Measurements from ENCODE around the gene TMEM35A. TPM values are rescaled to one million over a fixed set of nuclear protein-coding genes. Genes with fewer than 3 reads are reported as not detected.

TMEM35A gene
- polyA plus RNA-seq, 1 of the 3 experiments (the other 2 are of a cell fraction) = 5.6 TPM

DNA sequence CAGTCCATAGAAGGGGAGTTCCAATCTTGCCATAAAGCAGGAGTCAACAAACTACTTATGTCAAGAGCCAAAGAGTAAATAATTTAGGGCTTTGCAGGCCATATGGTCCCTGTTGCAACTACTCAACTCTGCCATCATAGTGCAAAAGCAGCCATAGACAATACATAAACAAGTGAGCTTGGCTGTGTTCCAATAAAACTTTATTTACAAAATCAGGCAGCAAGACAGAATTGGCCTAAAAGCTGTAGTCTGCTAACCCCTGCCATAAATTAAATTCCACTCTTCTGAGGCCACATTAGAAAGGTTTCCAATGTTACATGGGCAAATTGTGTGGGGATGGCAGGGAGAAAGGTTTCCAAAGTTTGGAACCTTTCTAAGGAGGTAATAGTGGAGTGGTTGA, 41.4 kb upstream of the TMEM35A start:
- no peak overlapping the region for H2AFZ ChIP-seq (ENCODE audit: low read depth)
- POLR2A ChIA-PET = no interaction called here
- H4K20me1 ChIP-seq (ENCODE audit: insufficient read depth) = no peaks in the 10 kb centered on the region
- no peak overlapping the region for H3K9ac ChIP-seq
- H3K27me3 ChIP-seq (ENCODE audit: insufficient read depth) = no peaks in the 10 kb centered on the region; the same call in 1 of the 2 replicates
- no peak overlapping the region for H3K27ac ChIP-seq (ENCODE audit: low read depth in 2 of 2, low read length in 1 of 2)
- no peak overlapping the region for H3K4me2 ChIP-seq
- H3K9me2 ChIP-seq = no peaks in the 10 kb centered on the region
- CTCF ChIA-PET = no interaction called here
- H3K36me3 ChIP-seq (replicated peaks in 1 of 2; ENCODE audit: control insufficient read depth in 1 of 2, insufficient read depth in 2 of 2, low read length in 1 of 2) = peaks cover 0 to 9% of the 10 kb centered on the region in 2 experiments
- DNase-seq = no peak
- no peaks in the 10 kb centered on the region for H3K9me3 ChIP-seq
- no peaks in the 10 kb centered on the region for H3K79me2 ChIP-seq (ENCODE audit: insufficient read depth)
- no peaks in the 10 kb centered on the region for H3F3A ChIP-seq (replicated peaks; ENCODE audit: insufficient read depth)
- H3K4me3 ChIP-seq (ENCODE audit: low read depth in 2 of 2, low read length in 1 of 2) = no peak overlapping the region
- H3K4me1 ChIP-seq (ENCODE audit: control insufficient read depth in 1 of 2, insufficient read depth in 2 of 2, low read depth in 1 of 2, low read length in 1 of 2) = no peaks in the 10 kb centered on the region
- no peak for TF ChIP-seq TCF12 (IDR thresholded peaks at IDR 0.05)
- no peak for TF ChIP-seq FOSL2 (IDR thresholded peaks at IDR 0.05; ENCODE audit: borderline replicate concordance, low read depth)
- no peak for TF ChIP-seq RFX5 (IDR thresholded peaks at IDR 0.05; ENCODE audit: low read length)
- TF ChIP-seq MXI1 (IDR thresholded peaks at IDR 0.05; ENCODE audit: low read depth, low read length) = no peak
- TF ChIP-seq, protein P1, sequence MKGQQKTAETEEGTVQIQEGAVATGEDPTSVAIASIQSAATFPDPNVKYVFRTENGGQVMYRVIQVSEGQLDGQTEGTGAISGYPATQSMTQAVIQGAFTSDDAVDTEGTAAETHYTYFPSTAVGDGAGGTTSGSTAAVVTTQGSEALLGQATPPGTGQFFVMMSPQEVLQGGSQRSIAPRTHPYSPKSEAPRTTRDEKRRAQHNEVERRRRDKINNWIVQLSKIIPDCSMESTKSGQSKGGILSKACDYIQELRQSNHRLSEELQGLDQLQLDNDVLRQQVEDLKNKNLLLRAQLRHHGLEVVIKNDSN (IDR thresholded peaks at IDR 0.05; ENCODE audit: borderline replicate concordance, low read depth) = no peak
- TF ChIP-seq, protein P2, sequence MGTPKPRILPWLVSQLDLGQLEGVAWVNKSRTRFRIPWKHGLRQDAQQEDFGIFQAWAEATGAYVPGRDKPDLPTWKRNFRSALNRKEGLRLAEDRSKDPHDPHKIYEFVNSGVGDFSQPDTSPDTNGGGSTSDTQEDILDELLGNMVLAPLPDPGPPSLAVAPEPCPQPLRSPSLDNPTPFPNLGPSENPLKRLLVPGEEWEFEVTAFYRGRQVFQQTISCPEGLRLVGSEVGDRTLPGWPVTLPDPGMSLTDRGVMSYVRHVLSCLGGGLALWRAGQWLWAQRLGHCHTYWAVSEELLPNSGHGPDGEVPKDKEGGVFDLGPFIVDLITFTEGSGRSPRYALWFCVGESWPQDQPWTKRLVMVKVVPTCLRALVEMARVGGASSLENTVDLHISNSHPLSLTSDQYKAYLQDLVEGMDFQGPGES (IDR thresholded peaks at IDR 0.05; ENCODE audit: low read depth, low read length) = no peak
- TF ChIP-seq MEF2A (IDR thresholded peaks at IDR 0.05; ENCODE audit: borderline replicate concordance, low read depth) = no peak

DNA sequence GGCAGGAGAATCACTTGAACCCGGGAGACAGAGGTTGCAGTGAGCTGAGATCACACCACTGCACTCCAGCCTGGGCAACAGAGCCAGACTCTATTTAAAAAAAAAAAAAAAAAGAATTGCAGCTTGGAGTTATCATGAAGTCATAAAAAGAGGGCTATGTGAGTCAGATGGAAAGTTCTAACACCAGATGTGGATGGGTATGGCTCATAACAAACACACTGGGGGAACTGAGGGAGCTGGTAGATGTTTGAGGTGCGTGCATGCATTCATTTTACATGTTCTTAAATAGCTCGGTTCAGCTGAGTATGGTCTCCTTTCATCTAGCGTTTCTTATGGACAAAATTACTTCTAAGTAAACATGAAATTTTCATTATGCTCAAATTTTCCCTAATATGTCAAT, 38.5 kb upstream of the TMEM35A start:
- POLR2A ChIA-PET = no interaction called here
- no peak for TF ChIP-seq TEAD4 (IDR thresholded peaks at IDR 0.05; ENCODE audit: borderline replicate concordance, insufficient read depth)
- no peak for TF ChIP-seq ELF1 (IDR thresholded peaks at IDR 0.05)
- TF ChIP-seq FOSL2 (IDR thresholded peaks at IDR 0.05; ENCODE audit: borderline replicate concordance, low read depth) = no peak
- no peak for TF ChIP-seq FOXJ3 (CRISPR knock-in tag; IDR thresholded peaks at IDR 0.05)
- no peak for TF ChIP-seq SMC3 (IDR thresholded peaks at IDR 0.05; ENCODE audit: low read depth, low read length)
- TF ChIP-seq CHD2 (IDR thresholded peaks at IDR 0.05; ENCODE audit: low read length, partially characterized antibody) = no peak
- TF ChIP-seq RXRA (IDR thresholded peaks at IDR 0.05; ENCODE audit: borderline replicate concordance, low read depth) = no peak
- no peak for TF ChIP-seq NFIC (IDR thresholded peaks at IDR 0.05; ENCODE audit: borderline replicate concordance)
- TF ChIP-seq, protein P3, sequence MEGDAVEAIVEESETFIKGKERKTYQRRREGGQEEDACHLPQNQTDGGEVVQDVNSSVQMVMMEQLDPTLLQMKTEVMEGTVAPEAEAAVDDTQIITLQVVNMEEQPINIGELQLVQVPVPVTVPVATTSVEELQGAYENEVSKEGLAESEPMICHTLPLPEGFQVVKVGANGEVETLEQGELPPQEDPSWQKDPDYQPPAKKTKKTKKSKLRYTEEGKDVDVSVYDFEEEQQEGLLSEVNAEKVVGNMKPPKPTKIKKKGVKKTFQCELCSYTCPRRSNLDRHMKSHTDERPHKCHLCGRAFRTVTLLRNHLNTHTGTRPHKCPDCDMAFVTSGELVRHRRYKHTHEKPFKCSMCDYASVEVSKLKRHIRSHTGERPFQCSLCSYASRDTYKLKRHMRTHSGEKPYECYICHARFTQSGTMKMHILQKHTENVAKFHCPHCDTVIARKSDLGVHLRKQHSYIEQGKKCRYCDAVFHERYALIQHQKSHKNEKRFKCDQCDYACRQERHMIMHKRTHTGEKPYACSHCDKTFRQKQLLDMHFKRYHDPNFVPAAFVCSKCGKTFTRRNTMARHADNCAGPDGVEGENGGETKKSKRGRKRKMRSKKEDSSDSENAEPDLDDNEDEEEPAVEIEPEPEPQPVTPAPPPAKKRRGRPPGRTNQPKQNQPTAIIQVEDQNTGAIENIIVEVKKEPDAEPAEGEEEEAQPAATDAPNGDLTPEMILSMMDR (IDR thresholded peaks at IDR 0.05) = no peak
- TF ChIP-seq MXI1 (IDR thresholded peaks at IDR 0.05; ENCODE audit: low read depth, low read length) = no peak
- no peaks in the 10 kb centered on the region for H3K79me2 ChIP-seq (ENCODE audit: insufficient read depth)
- H3K4me1 ChIP-seq (ENCODE audit: control insufficient read depth in 1 of 2, insufficient read depth in 2 of 2, low read depth in 1 of 2, low read length in 1 of 2) = no peaks in the 10 kb centered on the region
- H3K27ac ChIP-seq (ENCODE audit: low read depth in 2 of 2, low read length in 1 of 2) = no peak overlapping the region
- no peak for DNase-seq
- no peak overlapping the region for H3K9ac ChIP-seq
- H4K20me1 ChIP-seq (ENCODE audit: insufficient read depth) = no peaks in the 10 kb centered on the region
- no peaks in the 10 kb centered on the region for H3F3A ChIP-seq (replicated peaks; ENCODE audit: insufficient read depth)
- peaks cover 0 to 9% of the 10 kb centered on the region in 2 experiments for H3K36me3 ChIP-seq (replicated peaks in 1 of 2; ENCODE audit: control insufficient read depth in 1 of 2, insufficient read depth in 2 of 2, low read length in 1 of 2)
- H3K9me3 ChIP-seq = no peaks in the 10 kb centered on the region
- no peak overlapping the region for H2AFZ ChIP-seq (ENCODE audit: low read depth)
- WGBS (ENCODE audit: low lambda C conversion rate) = 54% methylated on average over 4 of the region's 4 CpGs
- CTCF ChIA-PET = no interaction called here
- H3K27me3 ChIP-seq (ENCODE audit: insufficient read depth) = no peaks in the 10 kb centered on the region
- no peak overlapping the region for H3K4me3 ChIP-seq (ENCODE audit: low read depth in 2 of 2, low read length in 1 of 2)
- no peaks in the 10 kb centered on the region for H3K9me2 ChIP-seq
- H3K4me2 ChIP-seq = no peak overlapping the region

All from SK-N-SH (cell line).